Loucy (cell line): Measurements from ENCODE around the gene TSPY3.
"Not testable (repeated sequence)": the region's sequence is repeated elsewhere in the genome, so short reads cannot be mapped to it uniquely, and the experiment has no call there.

Source experiments
- CTCF ChIP-seq: fragments of 200-600 bp; sonication (generic); conservative IDR thresholded peaks from 2 replicates; pipeline ENCODE4 v1.5.1; 2014; ENCODE audit warnings: mild to moderate bottlenecking, antibody characterized with exemption, low read length
- EZH2phosphoT487 ChIP-seq: fragments of 200-600 bp; IDR thresholded peaks from 2 replicates; pipeline ENCODE4 v1.6.1; 2018; ENCODE audit warnings: antibody characterized with exemption, mild to moderate bottlenecking, moderate library complexity, borderline replicate concordance

DNA sequence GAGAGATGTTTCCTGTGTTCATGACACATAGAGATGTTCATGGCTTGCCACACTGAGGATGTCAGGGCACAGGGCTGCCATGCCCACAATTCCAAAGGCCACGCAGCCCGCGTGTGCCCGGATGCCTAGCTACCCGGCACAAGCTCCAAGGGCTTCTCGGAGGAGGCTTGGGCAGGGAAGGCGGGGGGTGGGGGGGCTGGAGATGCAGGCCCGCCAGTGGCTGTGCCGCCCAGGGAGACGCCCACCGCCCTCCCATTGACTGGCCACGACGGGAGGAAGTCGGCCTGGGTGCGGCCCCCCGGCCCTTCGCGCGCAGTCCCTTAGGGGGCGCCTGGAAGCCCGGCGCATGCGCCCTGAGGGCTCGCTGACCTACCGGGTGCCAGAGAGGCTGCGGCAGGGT lies at the start of gene TSPY3:
- TF ChIP-seq CTCF, EZH2phosphoT487: not testable (repeated sequence)
